H1 (cell line): ENCODE data around the gene CDKN2A. TPM values are rescaled to one million over a fixed set of nuclear protein-coding genes. Genes with fewer than 3 reads are reported as not detected.

Experiments used
- CTCF ChIA-PET: fragments of 300-600 bp; sonication (Branson Sonifier 250); formaldehyde crosslinking; loops from one replicate; lab custom pipeline; 2021; ENCODE audit not compliant: partially characterized antibody; lab: Charles Lee
- POLR2A ChIA-PET: fragments of 300-600 bp; sonication (Branson Sonifier 250); formaldehyde crosslinking; loops from one replicate; lab custom pipeline; 2021; ENCODE audit warnings: inconsistent platforms; ENCODE audit not compliant: partially characterized antibody; lab: Charles Lee
- DNase-seq, 2 experiments: peaks; one replicate each; pipeline versions ENCODE4 v3.0.0 to v3.0.0-alpha.2; 2010 to 2022; ENCODE audit warnings: low spot score in 2 of 2, low read depth in 1 of 2, mixed read lengths in 1 of 2
- FAIRE-seq: peaks from 2 replicates; lab custom pipeline; 2011; peaks lifted over from hg19 to GRCh38; lab: Jason Lieb, UNC
- H2AFZ ChIP-seq: 2 replicates; pipeline ENCODE4 v1.8.1; 2012; ENCODE audit warnings: low read length, inconsistent platforms
- H2AK5ac ChIP-seq: 2 replicates; pipeline ENCODE4 v1.6.1; 2013; ENCODE audit warnings: low read depth, low read length
- H2BK120ac ChIP-seq: replicated peaks from 2 replicates; pipeline ENCODE3; 2013; ENCODE audit warnings: low read depth, low read length, inconsistent platforms
- H2BK12ac ChIP-seq: 2 replicates; pipeline ENCODE4 v1.6.1; 2013; ENCODE audit warnings: low read depth, low read length
- H2BK15ac ChIP-seq: 2 replicates; pipeline ENCODE4 v1.6.1; 2013; ENCODE audit warnings: low read length
- H2BK20ac ChIP-seq: 2 replicates; pipeline ENCODE4 v1.6.1; 2013; ENCODE audit warnings: low read length
- H2BK5ac ChIP-seq: 2 replicates; pipeline ENCODE4 v1.6.1; 2013; ENCODE audit warnings: low read depth, low read length
- H3K14ac ChIP-seq: 2 replicates; pipeline ENCODE4 v1.6.1; 2013; ENCODE audit warnings: inconsistent platforms; ENCODE audit not compliant: insufficient read length
- H3K18ac ChIP-seq: 2 replicates; pipeline ENCODE4 v1.6.1; 2013; ENCODE audit warnings: low read length; ENCODE audit errors: extremely low read depth
- H3K23ac ChIP-seq: 2 replicates; pipeline ENCODE4 v1.6.1; 2013; ENCODE audit warnings: inconsistent platforms; ENCODE audit not compliant: insufficient read length
- H3K23me2 ChIP-seq: 2 replicates; pipeline ENCODE4 v1.6.1; 2013; ENCODE audit warnings: low read depth, low read length
- H3K27ac ChIP-seq: 2 replicates; pipeline ENCODE4 v1.6.1; 2011; ENCODE audit warnings: low read depth, low read length, inconsistent platforms
- H3K27me3 ChIP-seq, 4 experiments: replicated peaks in 1 of 4; 1 replicate in 1 of 4; 2 replicates in 3 of 4; pipeline versions ENCODE4 v1.6.1 to v1.8.1; 2011 to 2013; ENCODE audit warnings: low read length in 3 of 4, mild to moderate bottlenecking in 3 of 4, inconsistent platforms in 2 of 4, mixed read lengths in 2 of 4, moderate library complexity in 1 of 4; ENCODE audit not compliant: control insufficient read depth in 3 of 4, insufficient read depth in 3 of 4; ENCODE audit errors: extremely low read depth in 1 of 4
- H3K36me3 ChIP-seq, 4 experiments: 2 replicates each; pipeline versions ENCODE4 v1.6.1 to v1.8.1; 2011 to 2013; ENCODE audit warnings: mild to moderate bottlenecking in 4 of 4, low read length in 3 of 4, moderate library complexity in 2 of 4, control low read depth in 1 of 4, inconsistent platforms in 1 of 4; ENCODE audit not compliant: insufficient read depth in 4 of 4, control insufficient read depth in 2 of 4
- H3K4ac ChIP-seq: replicated peaks from 2 replicates; pipeline ENCODE3; 2013; ENCODE audit warnings: low read length, low read depth, mixed read lengths, inconsistent platforms; ENCODE audit not compliant: insufficient read length
- H3K4me1 ChIP-seq, 4 experiments: replicated peaks in 1 of 4; 1 replicate in 1 of 4; 2 replicates in 3 of 4; pipeline versions ENCODE4 v1.6.1 to v1.8.1; 2011 to 2013; ENCODE audit warnings: low read length in 3 of 4, inconsistent platforms in 2 of 4, mixed read lengths in 1 of 4; ENCODE audit not compliant: insufficient read depth in 4 of 4, control insufficient read depth in 3 of 4
- H3K4me2 ChIP-seq, 2 experiments: 2 replicates each; pipeline versions ENCODE4 v1.6.1 to v1.8.1; 2011 to 2013; ENCODE audit warnings: low read depth in 2 of 2, low read length in 2 of 2, control low read depth in 1 of 2, inconsistent platforms in 1 of 2, mild to moderate bottlenecking in 1 of 2; ENCODE audit not compliant: insufficient read depth in 1 of 2
- H3K4me3 ChIP-seq, 4 experiments: fragments of 200-600, 300-600 bp in 1 of 4; sonication (generic), shearing (Covaris generic), sonication (Bioruptor Twin) in 1 of 4; 2 replicates each; pipeline versions ENCODE4 v1.5.1 to v1.8.1; 2011 to 2016; ENCODE audit warnings: low read length in 4 of 4, low read depth in 3 of 4, control low read depth in 2 of 4, inconsistent platforms in 2 of 4, mild to moderate bottlenecking in 2 of 4, mixed read lengths in 1 of 4, moderate library complexity in 1 of 4; ENCODE audit not compliant: insufficient read depth in 2 of 4; ENCODE audit errors: extremely low read depth in 1 of 4
- H3K56ac ChIP-seq: replicated peaks from 2 replicates; pipeline ENCODE3; 2013; ENCODE audit warnings: low read depth, mild to moderate bottlenecking, mixed read lengths, low read length, inconsistent platforms; ENCODE audit not compliant: insufficient read length
- H3K79me1 ChIP-seq: 2 replicates; pipeline ENCODE4 v1.6.1; 2013; ENCODE audit warnings: low read depth, low read length, control low read depth
- H3K79me2 ChIP-seq, 2 experiments: 2 replicates each; pipeline versions ENCODE4 v1.6.1 to v1.8.1; 2012 to 2013; ENCODE audit warnings: low read length in 2 of 2, mild to moderate bottlenecking in 2 of 2, inconsistent platforms in 1 of 2; ENCODE audit not compliant: insufficient read depth in 2 of 2, control insufficient read depth in 1 of 2
- H3K9ac ChIP-seq, 4 experiments: replicated peaks in 1 of 4; 1 replicate in 1 of 4; 2 replicates in 3 of 4; pipeline versions ENCODE4 v1.6.1 to v1.8.1; 2011 to 2013; ENCODE audit warnings: low read depth in 3 of 4, low read length in 3 of 4, control low read depth in 2 of 4, mild to moderate bottlenecking in 2 of 4, moderate library complexity in 2 of 4, inconsistent platforms in 1 of 4; ENCODE audit errors: extremely low read depth in 1 of 4
- H3K9me3 ChIP-seq, 2 experiments: 2 replicates each; pipeline versions ENCODE4 v1.6.1 to v1.8.1; 2012 to 2013; ENCODE audit warnings: mild to moderate bottlenecking in 2 of 2, moderate library complexity in 2 of 2, control low read depth in 1 of 2, inconsistent platforms in 1 of 2, low read depth in 1 of 2, low read length in 1 of 2, mixed read lengths in 1 of 2; ENCODE audit not compliant: insufficient read depth in 2 of 2
- H4K20me1 ChIP-seq, 2 experiments: replicated peaks in 1 of 2; 2 replicates each; pipeline versions ENCODE3 to v1.8.1; 2011 to 2013; ENCODE audit warnings: inconsistent platforms in 2 of 2, low read length in 2 of 2, mild to moderate bottlenecking in 1 of 2; ENCODE audit not compliant: insufficient read depth in 2 of 2, control insufficient read depth in 1 of 2
- H4K5ac ChIP-seq: 2 replicates; pipeline ENCODE4 v1.6.1; 2013; ENCODE audit warnings: low read length, low read depth, mixed read lengths, inconsistent platforms; ENCODE audit not compliant: insufficient read length
- H4K8ac ChIP-seq: 2 replicates; pipeline ENCODE4 v1.8.0; 2013; ENCODE audit warnings: mild to moderate bottlenecking, moderate library complexity, low read length, inconsistent platforms; ENCODE audit not compliant: insufficient read depth; ENCODE audit errors: extremely low read depth
- H4K91ac ChIP-seq: replicated peaks from 2 replicates; pipeline ENCODE3; 2013; ENCODE audit warnings: low read length, mixed read lengths, inconsistent platforms; ENCODE audit not compliant: insufficient read length
- BRCA1 ChIP-seq: IDR thresholded peaks from 2 replicates; pipeline ENCODE4 v1.6.1; 2012; ENCODE audit warnings: low read depth, low read length, improper control_type of control experiment
- CBX8 ChIP-seq: fragments of 300-800, 300-1000 bp; sonication (generic); IDR thresholded peaks from 2 replicates; pipeline ENCODE4 v1.7.1; 2016; ENCODE audit warnings: low read depth, low read length, borderline replicate concordance
- CTBP2 ChIP-seq: IDR thresholded peaks from 2 replicates; pipeline ENCODE4 v1.7.0; 2011; ENCODE audit warnings: borderline replicate concordance, mild to moderate bottlenecking, moderate library complexity, mixed read lengths, low read length; ENCODE audit not compliant: insufficient read depth, insufficient read length
- GTF2F1 ChIP-seq: IDR thresholded peaks from 2 replicates; pipeline ENCODE4 v1.6.1; 2012; ENCODE audit warnings: low read depth, low read length, improper control_type of control experiment, borderline replicate concordance
- MAFK ChIP-seq: IDR thresholded peaks from 2 replicates; pipeline ENCODE4 v1.6.1; 2012; ENCODE audit warnings: low read depth, mild to moderate bottlenecking, improper control_type of control experiment, low read length
- NANOG ChIP-seq: IDR thresholded peaks from 2 replicates; pipeline ENCODE4 v1.6.1; 2011; ENCODE audit warnings: low read length, low read depth, mild to moderate bottlenecking, inconsistent platforms; ENCODE audit not compliant: insufficient read depth, poor library complexity, severe bottlenecking
- RBBP5 ChIP-seq: IDR thresholded peaks from 2 replicates; pipeline ENCODE4 v1.7.1; 2012; ENCODE audit warnings: low read depth, mild to moderate bottlenecking, inconsistent platforms, low read length, moderate library complexity, borderline replicate concordance
- RFX5 ChIP-seq: IDR thresholded peaks from 2 replicates; pipeline ENCODE4 v1.6.1; 2011; ENCODE audit warnings: low read depth, low read length, improper control_type of control experiment, borderline replicate concordance
- SIN3A ChIP-seq, 2 experiments: IDR thresholded peaks in 1 of 2; conservative IDR thresholded peaks in 1 of 2; 2 replicates each; pipeline ENCODE4 v1.6.1; 2011 to 2012; ENCODE audit warnings: low read length in 2 of 2, improper control_type of control experiment in 1 of 2, low read depth in 1 of 2, mild to moderate bottlenecking in 1 of 2
- SP4 ChIP-seq: IDR thresholded peaks from 2 replicates; pipeline ENCODE4 v1.6.1; 2012; ENCODE audit warnings: low read length, inconsistent platforms
- SUZ12 ChIP-seq: fragments of 200-600 bp; sonication (generic); IDR thresholded peaks from 2 replicates; pipeline ENCODE4 v1.6.1; 2012; ENCODE audit warnings: mild to moderate bottlenecking, inconsistent platforms, low read length, moderate library complexity, mixed read lengths
- TBP ChIP-seq: IDR thresholded peaks from 2 replicates; pipeline ENCODE4 v1.6.1; 2011; ENCODE audit warnings: low read depth, low read length, improper control_type of control experiment
- YY1 ChIP-seq: IDR thresholded peaks from 2 replicates; pipeline ENCODE4 v1.6.1; 2011; ENCODE audit warnings: low read depth, mild to moderate bottlenecking, low read length
- ZNF274 ChIP-seq: IDR thresholded peaks from 2 replicates; pipeline ENCODE4 v1.7.0; 2012; ENCODE audit warnings: low read length, borderline replicate concordance; ENCODE audit errors: extremely low read depth
- WGBS, 2 experiments: shearing (Covaris generic) in 1 of 2; methylation state at CpG; one replicate each; pipeline versions ENCODE4 v1.1.6 to v1.1.7; 2013 to 2015; ENCODE audit warnings: low lambda C conversion rate in 2 of 2, mixed read lengths in 2 of 2, inconsistent platforms in 1 of 2, low coverage in 1 of 2, missing lambda C conversion rate in 1 of 2; ENCODE audit not compliant: insufficient replicate concordance in 2 of 2, insufficient coverage in 1 of 2, insufficient read length in 1 of 2; ENCODE audit errors: extremely low coverage in 1 of 2, missing lambda C conversion rate in 1 of 2; 5-methylcytosine and 5-hydroxymethylcytosine counted together
- polyA plus RNA-seq, 7 experiments: library from polyadenylated mRNA; depleted of rRNA in 3 of 7; stranded (reverse) in 5 of 7; unstranded in 2 of 7; fragments of >200 nt in 5 of 7; fragments of 200-250 nt in 2 of 7; gene quantifications; 1 replicate in 5 of 7; 2 replicates in 1 of 7; 4 replicates in 1 of 7; pipeline versions ENCODE4 v1.2.1 to v1.2.3, GENCODE V29; 2011 to 2013; ENCODE audit warnings: missing spikeins in 2 of 7, mixed read lengths in 2 of 7
- total RNA-seq: library from RNA; stranded (reverse); fragmentation: NEBNext Ultra II Directional; extraction: Animal tissue kit (Norgen Biotek cat#: 25700); gene quantifications from 2 replicates; pipeline ENCODE4 v1.2.1, GENCODE V29; 2021

The CDKN2A gene
- total and polyA plus RNA-seq, 2 of the 8 experiments (the other 6 are each of a cell fraction or from before 2014, with no cell fraction given): 0.51 to 0.73 TPM

- no peaks in the 10 kb centered on the region for H3K27me3 ChIP-seq
- no peak overlapping the region for H2AFZ ChIP-seq
- no peak overlapping the region for H2BK15ac ChIP-seq
- no peak overlapping the region for H2BK20ac ChIP-seq
- DNase-seq (no peak), FAIRE-seq (no peak)
- H4K91ac ChIP-seq: no peak overlapping the region
- no peak overlapping the region for H3K4me2 ChIP-seq
- H3K23ac ChIP-seq: no peak overlapping the region
- no peak overlapping the region for H3K14ac ChIP-seq
- H3K9ac ChIP-seq: no peak overlapping the region
- H2BK12ac ChIP-seq: no peak overlapping the region
- no peak overlapping the region for H4K5ac ChIP-seq
- no peaks in the 10 kb centered on the region for H4K20me1 ChIP-seq
- H3K4me3 ChIP-seq: no peak overlapping the region
- H3K9me3 ChIP-seq: no peaks in the 10 kb centered on the region
- no peak overlapping the region for H3K4ac ChIP-seq
- H4K8ac ChIP-seq: no peak overlapping the region
- no peaks in the 10 kb centered on the region for H3K79me2 ChIP-seq
- 89% methylated on average over 1 of the region's 1 CpG; no CpG with 5 or more reads in 1 of the 2 experiments for WGBS, 2 experiments
- no peak for TF ChIP-seq SUZ12
- TF ChIP-seq BRCA1: no peak
- TF ChIP-seq ZNF274: no peak
- TF ChIP-seq YY1: no peak
- TF ChIP-seq RBBP5: no peak
- TF ChIP-seq MAFK: no peak
- TF ChIP-seq SIN3A (conservative IDR thresholded peaks at IDR 0.05 in 1 of 2, IDR thresholded peaks at IDR 0.05 in 1 of 2; ENCODE audit: low read depth in 1 of 2, low read length in 2 of 2): no peak
- TF ChIP-seq CBX8: no peak
- TF ChIP-seq RFX5: no peak
- TF ChIP-seq NANOG: no peak
- TF ChIP-seq SP4: no peak
- TF ChIP-seq CTBP2: no peak
- TF ChIP-seq TBP: no peak
- no peak for TF ChIP-seq GTF2F1
- H3K27ac ChIP-seq: no peak overlapping the region
- no peak overlapping the region for H3K56ac ChIP-seq
- ChIA-PET CTCF (interaction anchor here (0.9 to 1.1 kb wide), 2 partner anchors 16 to 308 kb away, joined by 3 read pairs; no protein-coding TSS in a partner anchor), POLR2A (no interaction called here)
- H2BK120ac ChIP-seq: no peak overlapping the region
- H3K4me1 ChIP-seq: peaks cover 0 to 6% (median 3%) of the 10 kb centered on the region in 4 experiments; a peak in 2 of 7 replicates
- H3K23me2 ChIP-seq: no peaks in the 10 kb centered on the region
- no peak overlapping the region for H2AK5ac ChIP-seq
- no peak overlapping the region for H3K18ac ChIP-seq
- H3K36me3 ChIP-seq: no peaks in the 10 kb centered on the region
- no peak overlapping the region for H2BK5ac ChIP-seq
- H3K79me1 ChIP-seq: no peaks in the 10 kb centered on the region
Measured at GRCh38 chr9:21936161-21936560, 58.0 kb downstream of the CDKN2A start.
